Stimulated activated CD4-positive, alpha-beta T cell treated with anti-CD3 and anti-CD28 coated beads, Interleukin-4, amount 100 ng/mL, for 4 hours (primary cell): ENCODE results near the gene CBX4.

ENCODE experiments used
- DNase-seq, 2 experiments: peaks; one replicate each; pipeline ENCODE4 v3.0.0-alpha.2; 2020

The CBX4 gene

GRCh38 chr17:79785017-79785899 lies 54.0 kb downstream of the CBX4 start:
- no peak for DNase-seq

GRCh38 chr17:79784353-79785016 lies 54.8 kb downstream of the CBX4 start:
- DNase-seq: no peak

- DNase-seq: no peak
Measured at GRCh38 chr17:79783891-79784290, 55.3 kb downstream of the CBX4 start.
